Mesothelial cell of epicardium (in vitro differentiated cells): ENCODE data around the gene ATP8B4. TPM values are rescaled to one million over a fixed set of nuclear protein-coding genes. Genes with fewer than 3 reads are reported as not detected.

Experiments used
- DNase-seq, 2 experiments: peaks; one replicate each; pipeline ENCODE4 v3.0.0; 2021; ENCODE audit warnings: low spot score in 2 of 2; ENCODE audit not compliant: unreplicated experiment in 2 of 2
- H3K27ac Mint-ChIP-seq: 2 replicates; pipeline ENCODE4 v1.8.0; 2021; ENCODE audit warnings: mixed read lengths
- H3K27me3 Mint-ChIP-seq: 2 replicates; pipeline ENCODE4 v1.8.0; 2021; ENCODE audit warnings: low read depth, mixed read lengths
- H3K36me3 Mint-ChIP-seq: 2 replicates; pipeline ENCODE4 v1.8.0; 2021; ENCODE audit warnings: mixed read lengths
- H3K4me1 Mint-ChIP-seq: 2 replicates; pipeline ENCODE4 v1.8.0; 2021; ENCODE audit warnings: mixed read lengths
- H3K4me3 Mint-ChIP-seq: 2 replicates; pipeline ENCODE4 v1.8.0; 2021; ENCODE audit warnings: mild to moderate bottlenecking, moderate library complexity, mixed read lengths
- H3K9me3 Mint-ChIP-seq: 2 replicates; pipeline ENCODE4 v1.8.0; 2021; ENCODE audit warnings: mixed read lengths
- total RNA-seq: library from RNA; stranded (reverse); gene quantifications from 3 replicates; pipeline ENCODE4 v1.2.1, GENCODE V29; 2021
- TF ChIP-seq, protein P1 (sequence below): fragments of 200-600 bp; sonication (generic); IDR thresholded peaks from one replicate; pipeline ENCODE4 v1.5.0; 2021; ENCODE audit warnings: antibody characterized with exemption; ENCODE audit not compliant: unreplicated experiment

Gene ATP8B4
- total RNA-seq, 1 donor from 2014 or later, result 1.8 TPM

DNA sequence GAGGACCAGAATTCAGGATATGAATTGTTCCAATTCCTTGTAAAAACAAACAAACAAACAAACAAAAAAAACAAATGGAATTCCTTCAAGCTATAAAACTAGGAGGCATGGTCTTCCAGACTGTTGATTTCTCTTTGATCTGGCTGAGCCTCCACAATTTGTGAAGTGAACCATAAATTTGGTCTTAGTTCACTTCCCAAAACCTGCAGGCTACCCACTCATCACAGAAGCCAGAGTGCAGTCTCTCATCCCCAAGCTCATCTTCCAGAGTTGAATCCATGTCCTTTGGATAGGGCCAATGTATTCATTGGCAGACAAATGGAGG, 294.3 kb downstream of the ATP8B4 start:
- Mint-ChIP-seq H3K4me3 (no peak overlapping the region), H3K4me1 (peaks cover 28% of the 10 kb centered on the region), H3K36me3 (no peaks in the 10 kb centered on the region), H3K9me3 (peaks cover 23% of the 10 kb centered on the region), H3K27ac (no peak overlapping the region), H3K27me3 (no peaks in the 10 kb centered on the region)
- TF ChIP-seq, protein P1, sequence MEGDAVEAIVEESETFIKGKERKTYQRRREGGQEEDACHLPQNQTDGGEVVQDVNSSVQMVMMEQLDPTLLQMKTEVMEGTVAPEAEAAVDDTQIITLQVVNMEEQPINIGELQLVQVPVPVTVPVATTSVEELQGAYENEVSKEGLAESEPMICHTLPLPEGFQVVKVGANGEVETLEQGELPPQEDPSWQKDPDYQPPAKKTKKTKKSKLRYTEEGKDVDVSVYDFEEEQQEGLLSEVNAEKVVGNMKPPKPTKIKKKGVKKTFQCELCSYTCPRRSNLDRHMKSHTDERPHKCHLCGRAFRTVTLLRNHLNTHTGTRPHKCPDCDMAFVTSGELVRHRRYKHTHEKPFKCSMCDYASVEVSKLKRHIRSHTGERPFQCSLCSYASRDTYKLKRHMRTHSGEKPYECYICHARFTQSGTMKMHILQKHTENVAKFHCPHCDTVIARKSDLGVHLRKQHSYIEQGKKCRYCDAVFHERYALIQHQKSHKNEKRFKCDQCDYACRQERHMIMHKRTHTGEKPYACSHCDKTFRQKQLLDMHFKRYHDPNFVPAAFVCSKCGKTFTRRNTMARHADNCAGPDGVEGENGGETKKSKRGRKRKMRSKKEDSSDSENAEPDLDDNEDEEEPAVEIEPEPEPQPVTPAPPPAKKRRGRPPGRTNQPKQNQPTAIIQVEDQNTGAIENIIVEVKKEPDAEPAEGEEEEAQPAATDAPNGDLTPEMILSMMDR, result no peak
- no peak for DNase-seq

DNA sequence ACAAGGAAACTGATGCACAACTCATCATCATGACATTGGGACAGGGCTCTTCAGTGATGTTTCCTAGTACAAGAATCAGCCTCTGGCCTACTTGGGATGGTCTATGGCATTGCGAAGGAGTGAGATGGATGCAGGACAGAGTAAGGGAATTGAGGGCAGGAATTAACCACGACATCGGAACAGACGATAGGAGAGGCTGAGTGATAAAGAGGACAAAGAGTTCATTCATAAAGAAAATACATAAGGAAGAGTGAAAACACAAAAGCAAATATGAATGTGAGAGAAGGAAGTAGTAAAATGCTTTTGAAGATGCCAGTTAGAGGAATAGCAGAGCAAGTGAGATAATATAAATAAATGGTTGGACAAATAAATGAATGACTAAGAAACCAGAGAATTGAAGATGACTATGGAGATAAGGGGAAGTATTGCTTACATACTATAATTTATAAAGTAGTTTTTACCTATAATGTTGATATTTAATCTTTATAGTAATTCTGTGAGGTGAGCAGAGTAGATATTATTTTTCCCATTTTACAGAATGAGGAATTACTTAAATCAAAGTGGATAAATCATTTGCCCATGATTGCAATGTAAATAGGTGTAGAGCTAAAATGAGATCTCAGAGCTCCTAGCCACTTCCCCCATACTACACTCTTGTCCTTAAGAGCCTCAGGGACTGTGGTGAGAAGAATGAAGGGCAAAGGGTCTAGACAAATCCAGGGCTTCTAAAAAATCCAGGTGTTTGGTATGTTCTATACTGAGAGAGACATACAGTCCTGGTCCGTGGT, 294.9 kb downstream of the ATP8B4 start:
- TF ChIP-seq, protein P1, result no peak
- H3K27ac Mint-ChIP-seq, result no peak overlapping the region

DNA sequence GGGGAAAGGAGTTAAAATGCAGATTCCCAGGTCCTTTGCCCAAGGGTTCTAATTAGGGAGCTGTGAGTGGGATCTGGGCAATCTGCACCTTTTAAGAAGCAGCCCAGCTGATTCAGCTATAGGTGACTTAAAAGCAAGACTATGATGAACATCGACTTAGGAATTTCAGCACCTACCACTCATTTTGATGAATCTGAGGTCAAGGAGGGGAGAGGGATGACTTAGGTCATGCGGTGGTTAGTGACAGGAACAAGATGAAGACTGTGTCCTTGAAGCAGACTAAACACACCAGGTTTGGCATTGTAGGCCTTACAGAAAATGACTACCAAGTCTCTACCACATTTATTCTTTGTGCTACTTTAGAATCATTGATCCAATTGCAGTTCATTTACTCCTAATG, 301.9 kb downstream of the ATP8B4 start:
- peaks cover 24% of the 10 kb centered on the region for H3K9me3 Mint-ChIP-seq
- H3K27ac Mint-ChIP-seq, result no peak overlapping the region
- DNase-seq, result no peak
- no peaks in the 10 kb centered on the region for H3K36me3 Mint-ChIP-seq
- no peak overlapping the region for H3K4me3 Mint-ChIP-seq
- H3K4me1 Mint-ChIP-seq, result peaks cover 7% of the 10 kb centered on the region
- H3K27me3 Mint-ChIP-seq, result no peaks in the 10 kb centered on the region
- TF ChIP-seq, protein P1, result no peak

More for the DNA sequence above, 294.9 kb downstream of the ATP8B4 start:
- H3K9me3 Mint-ChIP-seq, result peaks cover 24% of the 10 kb centered on the region
- no peak for DNase-seq
- H3K27me3 Mint-ChIP-seq, result no peaks in the 10 kb centered on the region
- H3K36me3 Mint-ChIP-seq, result no peaks in the 10 kb centered on the region
- H3K4me3 Mint-ChIP-seq, result no peak overlapping the region
- peaks cover 27% of the 10 kb centered on the region for H3K4me1 Mint-ChIP-seq

DNA sequence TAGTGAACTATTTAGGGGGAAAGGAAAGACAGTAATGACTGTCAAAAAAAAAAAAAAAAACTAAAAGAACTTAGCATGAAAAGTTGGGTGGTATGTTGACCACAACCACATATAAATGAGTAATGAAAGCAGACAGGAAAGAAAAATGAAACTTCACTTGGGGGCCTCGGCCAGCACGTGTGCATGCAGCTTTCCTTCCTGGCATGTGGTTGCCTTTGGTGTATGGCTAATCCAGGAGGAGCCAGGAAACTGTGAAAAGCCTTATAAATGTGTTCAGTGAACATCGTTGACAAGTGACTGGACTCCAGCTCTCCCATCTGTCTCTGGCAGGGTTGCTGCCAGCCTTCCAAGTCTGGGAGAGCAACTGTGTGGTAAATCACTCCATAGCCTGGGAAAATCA, 303.1 kb downstream of the ATP8B4 start:
- Mint-ChIP-seq H3K36me3 (no peaks in the 10 kb centered on the region), H3K4me1 (peaks cover 7% of the 10 kb centered on the region), H3K4me3 (no peak overlapping the region), H3K27ac (no peak overlapping the region), H3K27me3 (no peaks in the 10 kb centered on the region), H3K9me3 (peaks cover 18% of the 10 kb centered on the region)
- TF ChIP-seq, protein P1, result no peak
- DNase-seq, result no peak

DNA sequence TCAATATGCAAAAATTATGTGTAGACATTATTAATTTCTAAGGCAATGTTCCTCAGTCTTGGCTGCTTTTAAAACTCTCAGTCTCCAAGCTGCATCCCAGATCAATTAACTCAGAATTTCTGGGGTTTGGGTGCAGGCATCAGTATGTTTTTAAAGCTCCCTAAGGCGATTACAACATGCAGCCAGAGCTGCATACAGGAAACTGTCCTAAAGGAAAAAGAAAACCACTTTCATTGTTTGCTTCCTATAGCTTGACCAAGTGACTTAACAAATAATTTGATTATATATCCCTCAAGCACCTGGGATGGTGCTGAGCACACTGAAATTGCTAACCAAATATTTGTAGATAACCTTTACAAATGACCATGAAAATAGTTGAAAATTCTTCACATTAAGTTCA, 303.5 kb downstream of the ATP8B4 start:
- DNase-seq, result no peak
- Mint-ChIP-seq H3K4me3 (no peak overlapping the region), H3K27me3 (no peaks in the 10 kb centered on the region), H3K9me3 (peaks cover 15% of the 10 kb centered on the region), H3K4me1 (peaks cover 7% of the 10 kb centered on the region), H3K36me3 (no peaks in the 10 kb centered on the region), H3K27ac (no peak overlapping the region)
- TF ChIP-seq, protein P1, result no peak
